HG03045 (cell line): ENCODE measurements around the gene BNIP2.
"Not testable (repeated sequence)": the region's sequence is repeated elsewhere in the genome, so short reads cannot be mapped to it uniquely, and the experiment has no call there.

Experiments used
- ATAC-seq: cut with Tn5 transposase; IDR thresholded peaks from one replicate; pipeline ENCODE4 v1.9.1; 2021; ENCODE audit warnings: mild to moderate bottlenecking, moderate library complexity; ENCODE audit not compliant: unreplicated experiment

The BNIP2 gene

DNA sequence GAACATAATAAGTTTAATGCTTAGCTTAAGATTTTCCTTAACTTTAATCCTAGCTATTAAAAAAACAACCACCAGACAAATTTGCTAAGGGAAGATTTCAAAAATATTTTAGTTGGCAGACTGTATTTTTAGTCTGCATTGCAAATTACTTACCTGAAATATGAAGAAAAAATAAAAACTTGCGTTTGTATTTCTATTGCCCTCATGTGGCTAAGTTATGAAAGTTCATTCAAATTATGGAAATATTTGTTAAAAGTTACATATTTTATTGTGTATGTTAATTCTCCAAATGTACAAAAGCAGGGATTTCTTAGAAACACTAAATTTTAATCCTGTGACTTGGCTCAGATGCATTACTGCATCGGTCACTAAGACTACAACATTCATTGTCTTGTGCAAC is 46.8 kb downstream of the BNIP2 start:
- ATAC-seq = no peak

DNA sequence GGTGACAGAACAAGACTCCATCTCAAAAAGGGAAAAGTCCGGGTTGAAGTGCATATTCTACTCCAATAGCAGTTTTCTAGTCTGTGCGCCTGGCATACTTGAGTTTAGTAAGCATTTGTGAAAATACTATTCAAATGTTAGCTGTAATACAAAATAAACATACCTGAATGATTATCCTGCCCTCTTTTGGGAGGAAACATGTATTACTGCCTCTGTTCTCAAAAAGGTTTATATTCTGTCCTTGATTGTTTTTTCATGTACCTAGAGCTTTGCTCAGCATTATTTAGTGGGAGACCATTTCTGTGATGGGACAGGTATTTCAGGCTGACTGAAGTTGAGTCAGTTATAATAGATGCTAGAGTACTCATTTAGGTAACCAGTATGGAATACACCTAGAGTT is 51.6 kb downstream of the BNIP2 start:
- not testable (repeated sequence) for ATAC-seq

DNA sequence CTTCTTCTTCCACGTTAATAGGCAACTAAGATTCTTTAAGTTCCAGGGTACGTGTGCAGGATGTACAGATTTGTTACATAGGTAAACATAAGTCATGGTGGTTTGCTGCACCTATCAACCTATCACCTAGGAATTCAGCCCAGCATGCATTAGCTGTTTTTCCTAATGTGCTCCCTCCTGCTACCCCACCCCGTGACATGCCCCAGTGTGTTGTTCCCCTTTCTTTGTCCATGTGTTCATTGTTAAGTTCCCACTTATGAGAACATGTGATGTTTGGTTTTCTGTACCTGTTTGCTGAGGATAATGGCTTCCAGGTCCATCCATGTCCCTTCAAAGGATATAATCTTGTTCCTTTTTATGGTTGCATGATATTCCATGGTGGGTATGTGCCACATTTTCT is 52.9 kb downstream of the BNIP2 start:
- no peak for ATAC-seq

DNA sequence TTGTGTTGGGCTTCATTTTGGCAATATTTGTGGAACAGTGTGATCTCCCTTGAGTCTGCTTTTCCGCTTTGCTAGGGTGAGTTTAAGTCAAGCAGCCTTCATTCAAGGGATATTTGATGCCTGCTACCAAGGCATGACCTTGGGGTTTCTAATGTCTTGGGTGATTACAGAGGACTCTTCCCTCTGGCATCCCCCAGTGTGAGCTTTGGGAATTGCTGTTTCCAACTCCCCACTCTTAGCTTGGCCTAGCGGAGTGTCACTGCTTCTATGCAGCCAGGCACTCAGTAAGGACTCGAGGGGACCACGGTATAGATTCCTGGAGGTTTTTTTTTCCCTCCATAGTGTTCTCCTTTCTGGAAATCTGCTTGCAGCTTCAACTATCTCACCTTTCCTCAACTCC is 56.4 kb downstream of the BNIP2 start:
- ATAC-seq = no peak

DNA sequence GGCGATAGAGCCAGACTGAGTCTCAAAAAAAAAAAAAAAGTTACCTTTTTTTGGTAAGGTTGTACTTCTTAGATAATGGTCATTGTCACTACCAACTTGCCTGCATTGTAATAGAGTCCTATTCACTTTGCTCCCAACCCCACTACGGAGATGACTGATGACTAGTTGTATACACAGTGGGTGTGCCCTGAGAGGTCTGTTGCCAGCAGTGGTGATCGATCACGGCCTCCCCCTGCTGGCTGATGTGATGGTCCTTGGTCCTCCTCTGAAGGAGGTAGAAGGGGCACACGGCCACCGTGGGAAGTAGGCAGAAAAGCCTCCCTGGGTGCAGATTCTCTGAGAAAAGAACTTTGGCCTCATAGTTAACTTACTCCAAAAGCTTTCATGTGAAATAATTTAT is 66.8 kb downstream of the BNIP2 start:
- ATAC-seq = no peak

DNA sequence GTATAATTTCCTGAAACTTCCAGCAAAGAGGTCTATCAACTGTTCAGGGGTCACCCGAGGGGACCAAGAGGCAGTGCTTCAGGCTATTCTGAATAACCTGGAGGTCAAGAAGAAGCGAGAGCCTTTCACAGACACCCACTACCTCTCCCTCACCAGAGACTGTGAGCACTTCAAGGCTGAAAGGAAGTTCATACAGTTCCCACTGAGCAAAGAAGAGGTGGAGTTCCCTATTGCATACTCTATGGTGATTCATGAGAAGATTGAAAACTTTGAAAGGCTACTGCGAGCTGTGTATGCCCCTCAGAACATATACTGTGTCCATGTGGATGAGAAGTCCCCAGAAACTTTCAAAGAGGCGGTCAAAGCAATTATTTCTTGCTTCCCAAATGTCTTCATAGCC is 70.7 kb downstream of the BNIP2 start:
- ATAC-seq = no peak

DNA sequence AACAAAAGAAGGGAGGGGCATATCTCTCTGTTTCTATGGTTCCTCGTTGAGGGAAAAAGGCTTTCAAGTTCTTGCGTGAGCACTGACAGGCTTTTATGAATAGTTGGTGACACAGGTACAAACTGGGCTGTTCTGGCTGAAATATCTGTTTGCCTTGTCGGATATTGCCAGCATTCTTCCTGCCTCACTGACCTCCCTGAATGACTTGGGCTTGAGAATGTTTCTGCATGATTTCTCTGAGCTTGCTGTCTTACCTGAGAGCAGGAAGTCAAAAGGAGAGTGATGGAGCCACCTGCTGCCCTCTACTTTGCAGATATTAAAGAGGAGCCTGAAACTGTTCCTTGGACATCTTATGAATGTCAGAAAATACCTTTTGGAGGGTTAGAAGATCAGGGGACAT is 72.7 kb downstream of the BNIP2 start:
- no peak for ATAC-seq

DNA sequence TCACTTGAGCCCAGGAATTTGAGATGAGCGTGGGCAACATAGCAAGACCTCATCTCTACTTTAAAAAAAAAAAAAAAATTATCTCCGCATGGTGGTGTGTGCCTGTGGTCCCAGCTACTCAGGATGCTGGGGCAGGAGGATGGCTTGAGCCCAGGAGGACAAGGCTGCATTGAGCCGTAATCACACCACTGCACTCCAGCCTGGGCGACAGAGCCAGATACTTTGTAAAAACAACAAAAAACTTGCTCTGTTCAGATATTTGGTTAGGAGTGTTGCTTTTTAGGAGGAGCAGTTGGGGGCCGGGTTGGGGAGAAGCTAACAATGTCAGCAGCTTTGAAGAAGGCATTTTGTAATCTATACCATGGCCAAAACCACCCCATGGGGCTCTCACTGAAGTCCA is 73.5 kb downstream of the BNIP2 start:
- ATAC-seq = no peak

DNA sequence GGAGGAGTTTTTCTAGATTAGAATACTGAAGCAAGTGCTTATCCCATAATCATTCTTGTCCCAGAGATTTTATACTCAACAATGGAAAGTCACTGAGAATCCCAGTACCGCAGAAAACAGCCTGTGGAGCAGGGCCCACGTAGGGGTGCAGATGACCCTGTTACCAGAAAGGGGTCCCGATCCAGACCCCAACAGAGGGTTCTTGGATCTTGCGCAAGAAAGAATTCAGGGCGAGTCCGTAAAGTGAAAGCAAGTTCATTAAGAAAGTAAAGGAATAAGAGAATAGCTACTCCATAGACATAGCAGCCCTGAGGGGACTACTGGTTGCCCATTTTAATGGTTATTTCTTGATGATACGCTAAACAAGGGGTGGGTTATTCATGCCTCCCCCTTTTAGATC is 75.0 kb downstream of the BNIP2 start:
- no peak for ATAC-seq

DNA sequence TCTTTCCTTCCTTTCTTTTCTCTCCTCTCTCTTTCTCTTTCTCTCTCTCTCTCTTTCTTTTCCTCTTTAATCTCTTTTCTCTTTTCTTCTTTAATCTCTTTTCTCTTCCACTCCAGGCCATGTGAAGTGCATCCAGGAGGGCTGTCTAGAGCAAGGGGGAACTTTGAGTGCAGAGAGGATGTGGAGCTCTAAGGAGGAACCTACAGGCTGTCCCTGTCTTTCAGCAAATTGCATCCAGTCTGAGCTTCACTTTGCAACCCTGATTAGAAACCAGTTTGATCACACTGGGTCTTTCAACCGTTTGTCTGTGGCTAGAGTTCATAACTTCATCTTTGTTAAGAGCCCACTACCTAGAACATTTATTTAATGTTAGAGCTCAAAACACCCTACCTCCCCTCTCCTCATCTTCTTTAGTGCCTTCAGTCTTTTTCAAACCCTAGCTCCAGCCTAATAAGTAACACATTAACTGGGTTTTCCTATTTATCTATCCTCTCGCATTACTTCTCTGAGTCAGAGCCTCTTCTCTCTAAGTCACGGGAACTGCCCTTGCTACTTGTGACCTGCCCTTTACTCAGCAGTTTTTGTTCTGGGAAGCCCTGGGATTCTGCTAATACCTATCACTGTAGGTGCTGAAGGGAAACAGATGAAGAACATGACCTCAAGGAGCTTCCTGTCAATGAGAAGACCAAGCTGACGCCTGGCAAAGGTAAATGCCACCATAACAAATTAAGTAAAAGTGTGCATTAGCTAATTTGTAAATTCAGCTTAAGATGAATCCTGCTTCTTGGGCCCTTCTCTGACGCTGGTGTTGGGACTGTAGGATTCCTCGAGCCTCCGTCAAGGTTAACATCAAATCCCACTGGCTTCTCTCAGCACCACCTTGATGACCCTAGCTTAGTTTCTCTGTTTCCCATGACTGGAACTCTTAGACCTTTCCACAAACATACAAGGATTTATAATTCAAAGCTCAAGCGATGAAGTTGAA is 77.6 kb downstream of the BNIP2 start, which contains the start of gene GCNT3:
Gene GCNT3 (plus strand): TSS at position 508 of the 985 bp plus-strand sequence. CDS start 6,456 bp downstream, outside the sequence.
- ATAC-seq = no peak

DNA sequence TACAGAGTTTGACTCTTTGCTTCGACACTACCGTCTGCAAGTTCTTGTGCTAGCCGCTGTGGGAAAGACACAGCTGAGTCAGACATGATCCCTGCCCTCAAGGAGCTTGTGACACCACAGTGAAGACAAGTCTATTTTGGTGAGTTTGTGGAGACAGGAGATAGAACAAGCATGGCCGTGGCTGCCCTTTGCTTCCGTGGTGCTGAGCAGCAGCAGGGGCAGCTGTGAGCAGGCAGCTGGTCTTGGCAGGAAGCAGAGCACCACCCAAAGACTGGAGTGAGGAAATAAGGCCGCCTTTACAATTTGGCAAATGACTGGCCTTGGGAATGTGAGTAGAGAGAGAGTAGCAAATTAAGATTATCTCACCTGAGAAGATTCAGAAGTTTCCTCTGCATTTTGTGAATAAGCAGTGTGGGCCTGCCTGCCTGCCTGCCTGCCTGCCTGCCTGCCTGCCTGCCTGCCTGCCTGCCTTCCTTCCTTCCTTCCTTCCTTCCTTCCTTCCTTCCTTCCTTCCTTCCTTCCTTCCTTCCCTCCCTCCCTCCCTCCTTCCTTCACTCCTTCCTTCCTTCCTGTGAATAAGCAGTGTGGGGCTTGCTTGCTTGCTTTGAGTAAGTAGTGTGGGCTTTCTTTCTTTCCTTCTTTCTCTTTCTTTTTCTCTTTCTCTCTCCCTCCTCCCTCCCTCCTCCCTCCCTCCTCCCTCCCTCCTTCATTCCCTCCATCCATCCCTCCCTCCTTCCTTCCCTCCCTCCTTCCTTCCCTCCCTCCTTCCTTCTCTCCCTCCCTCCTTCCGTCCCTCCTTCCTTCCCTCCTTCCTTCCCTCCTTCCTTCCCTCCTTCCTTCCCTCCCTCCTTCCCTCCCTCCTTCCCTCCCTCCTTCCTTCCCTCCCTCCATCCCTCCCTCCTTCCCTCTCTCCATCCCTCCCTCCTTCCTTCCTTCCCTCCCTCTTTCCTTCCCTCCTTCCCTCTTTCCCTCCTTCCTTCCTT is 79.1 kb downstream of the BNIP2 start:
- no peak for ATAC-seq
